Fibroblast of mammary gland (primary cell): ENCODE data around the gene ZBTB46.

ENCODE experiments used
- DNase-seq: peaks from one replicate; pipeline ENCODE4 v3.0.0-alpha.2; 2010; ENCODE audit warnings: low read depth
- H3K4me3 ChIP-seq: 2 replicates; pipeline ENCODE4 v1.5.1; 2011; ENCODE audit warnings: low read depth, mild to moderate bottlenecking, low read length, moderate library complexity; ENCODE audit not compliant: control insufficient read depth
- CTCF ChIP-seq: conservative IDR thresholded peaks from 2 replicates; pipeline ENCODE4 v1.5.1; 2011; ENCODE audit warnings: low read depth, low read length, inconsistent platforms; ENCODE audit not compliant: control insufficient read depth, insufficient read depth

Gene ZBTB46

DNA sequence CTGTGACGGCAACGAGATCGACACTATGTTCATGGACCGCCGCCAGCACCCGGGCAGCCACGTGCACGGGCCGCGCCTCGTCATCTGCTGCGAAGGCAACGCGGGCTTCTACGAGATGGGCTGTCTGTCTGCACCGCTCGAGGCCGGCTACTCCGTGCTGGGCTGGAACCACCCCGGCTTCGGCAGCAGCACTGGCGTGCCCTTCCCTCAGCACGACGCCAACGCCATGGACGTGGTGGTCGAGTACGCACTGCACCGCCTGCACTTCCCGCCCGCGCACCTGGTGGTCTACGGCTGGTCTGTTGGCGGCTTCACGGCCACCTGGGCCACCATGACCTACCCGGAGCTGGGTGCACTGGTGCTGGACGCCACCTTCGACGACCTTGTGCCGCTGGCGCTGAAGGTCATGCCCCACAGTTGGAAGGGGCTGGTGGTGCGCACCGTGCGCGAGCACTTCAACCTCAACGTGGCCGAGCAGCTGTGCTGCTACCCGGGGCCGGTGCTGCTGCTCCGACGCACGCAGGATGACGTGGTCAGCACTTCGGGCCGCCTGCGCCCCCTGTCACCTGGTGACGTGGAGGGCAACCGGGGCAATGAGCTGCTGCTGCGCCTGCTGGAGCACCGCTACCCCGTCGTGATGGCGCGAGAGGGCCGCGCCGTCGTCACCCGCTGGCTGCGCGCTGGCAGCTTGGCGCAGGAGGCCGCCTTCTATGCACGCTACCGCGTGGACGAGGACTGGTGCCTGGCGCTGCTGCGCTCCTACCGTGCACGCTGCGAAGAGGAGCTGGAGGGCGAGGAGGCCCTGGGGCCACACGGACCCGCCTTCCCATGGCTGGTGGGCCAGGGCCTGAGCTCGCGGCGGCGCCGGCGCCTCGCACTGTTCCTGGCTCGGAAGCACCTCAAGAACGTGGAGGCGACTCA lies 31.2 kb upstream of the ZBTB46 start:
- H3K4me3 ChIP-seq = no peak overlapping the region
- no peak for TF ChIP-seq CTCF
- no peak for DNase-seq

GRCh38 chr20:63861365-63861934 lies 30.4 kb upstream of the ZBTB46 start, which contains the start of gene ABHD16B:
TSS of gene ABHD16B (plus strand) at chr20:63861498. CDS start at chr20:63861541, 43 bp downstream.
- DNase-seq = no peak
- no peak within 1 kb of the TSS for H3K4me3 ChIP-seq
- TF ChIP-seq CTCF = no peak

DNA sequence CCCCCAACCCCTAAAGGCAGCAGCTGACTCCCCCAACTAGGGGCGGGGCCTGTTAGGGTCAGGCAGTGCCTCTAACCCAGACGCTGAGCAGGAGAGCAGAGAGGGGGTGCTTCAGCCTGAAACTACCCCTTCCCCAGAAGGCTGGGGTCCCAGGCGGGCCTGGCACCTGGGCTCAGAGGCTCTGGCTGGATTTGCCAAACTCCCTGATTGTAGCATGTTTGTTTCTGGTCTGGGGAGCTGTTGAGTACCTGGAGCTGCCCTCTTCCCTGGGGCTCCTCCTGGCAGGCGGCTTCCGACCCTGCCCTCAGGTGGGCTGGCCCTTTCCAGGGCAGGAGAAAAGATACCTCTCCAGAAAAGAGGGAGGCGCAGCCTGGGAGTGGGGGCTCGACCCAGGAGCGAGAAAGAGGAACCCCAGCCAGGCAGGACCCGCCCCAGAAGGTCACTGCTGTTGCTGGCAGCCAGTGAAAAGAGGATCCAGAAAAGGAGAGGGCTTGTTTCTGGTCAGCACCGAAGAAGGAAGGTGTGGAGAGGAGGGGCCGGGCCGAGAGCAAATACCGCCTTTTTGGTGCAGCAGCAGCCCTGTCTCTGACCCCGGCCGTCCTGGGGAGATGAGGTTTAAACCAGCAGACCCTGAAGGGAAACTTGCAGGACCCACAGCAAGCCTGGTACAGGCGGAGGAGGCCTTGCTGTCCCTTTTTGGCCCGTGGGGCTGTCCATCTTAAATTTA lies 29.4 kb upstream of the ZBTB46 start:
- DNase-seq = no peak
- TF ChIP-seq CTCF = no peak
- H3K4me3 ChIP-seq = no peak overlapping the region

- no peak for DNase-seq
- H3K4me3 ChIP-seq = no peak overlapping the region
- TF ChIP-seq CTCF = no peak
Measured at GRCh38 chr20:63859166-63859699, 28.2 kb upstream of the ZBTB46 start.

DNA sequence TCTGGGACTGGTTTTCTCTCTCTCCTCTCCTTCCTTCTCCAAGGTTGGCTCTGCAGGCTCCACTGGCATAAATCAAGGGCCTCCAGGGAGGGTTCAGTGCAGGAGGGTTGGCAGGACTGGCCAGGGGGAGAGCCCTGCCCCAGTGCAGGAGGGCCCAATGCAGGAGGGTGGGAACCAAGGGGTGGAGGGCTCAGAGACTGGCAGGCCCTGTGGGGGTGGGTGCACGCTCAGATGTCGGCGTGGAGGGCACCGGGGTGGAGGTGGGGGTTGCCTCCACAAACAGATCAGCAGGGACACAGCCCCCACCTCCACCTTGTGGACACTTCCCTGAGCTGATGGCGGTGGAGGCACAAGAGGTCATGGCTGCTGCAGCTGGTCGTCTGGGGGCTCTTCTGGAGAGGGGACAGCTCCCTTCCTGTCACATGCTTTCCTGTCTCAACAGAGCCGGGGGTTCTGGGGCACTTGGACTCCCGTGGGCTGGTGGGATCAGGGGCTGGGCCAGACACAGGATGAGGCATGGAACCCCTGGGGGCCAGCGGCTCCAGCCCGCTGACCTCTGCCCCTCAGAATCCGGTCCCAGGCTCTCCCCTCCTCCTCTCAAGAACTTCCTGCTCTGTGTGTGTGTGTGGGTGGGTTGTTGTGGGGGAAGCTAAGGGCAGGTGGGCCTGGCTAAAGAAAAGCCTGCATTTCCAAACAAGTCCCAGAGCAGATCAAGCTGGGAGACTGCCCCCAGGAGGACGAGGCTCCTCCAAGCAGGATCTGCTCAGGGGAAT lies 27.5 kb upstream of the ZBTB46 start:
- H3K4me3 ChIP-seq = no peak overlapping the region
- TF ChIP-seq CTCF = peak; percentile 44
- peak; percentile 64 for DNase-seq
